Peyer's patch (tissue), 4 donors: Measurements from ENCODE around the gene RWDD1. TPM values are rescaled to one million over a fixed set of nuclear protein-coding genes. Genes with fewer than 3 reads are reported as not detected.

ENCODE experiments used
- DNase-seq, 3 donors: peaks; one replicate each; pipeline ENCODE4 v3.0.0-alpha.2; 2017 to 2019
- H3K27ac ChIP-seq, 4 donors: fragments of 200-600 bp; sonication (generic); one replicate each; pipeline ENCODE4 v1.5.1; 2016 to 2019
- H3K27me3 ChIP-seq, 2 donors: fragments of 200-600 bp; sonication (generic); one replicate each; pipeline ENCODE4 v1.5.1; 2019
- H3K36me3 ChIP-seq, 3 donors: fragments of 200-600 bp; sonication (generic); one replicate each; pipeline ENCODE4 v1.5.1; 2016 to 2019
- H3K4me1 ChIP-seq, 4 donors: fragments of 200-600 bp; sonication (generic); one replicate each; pipeline ENCODE4 v1.5.1; 2016 to 2019
- H3K4me3 ChIP-seq, 4 donors: fragments of 200-600 bp; sonication (generic); 1 replicate in 3 of 4; 2 replicates in 1 of 4; pipeline ENCODE4 v1.5.1; 2016 to 2019; ENCODE audit warnings: mild to moderate bottlenecking in 1 of 4
- H3K9me3 ChIP-seq, 4 donors: fragments of 200-600 bp; sonication (generic); one replicate each; pipeline ENCODE4 v1.5.1; 2016 to 2019; ENCODE audit warnings: mild to moderate bottlenecking in 1 of 4
- CTCF ChIP-seq, 6 experiments: fragments of 450-650 bp in 4 of 6; fragments of 200-600 bp in 2 of 6; sonication (generic) in 1 of 6; IDR thresholded peaks; one replicate each; pipeline ENCODE4 v1.5.1; 2017 to 2019; ENCODE audit warnings: antibody characterized with exemption in 6 of 6, mild to moderate bottlenecking in 3 of 6, moderate library complexity in 1 of 6
- POLR2A ChIP-seq, 2 donors: fragments of 450-650 bp; IDR thresholded peaks; one replicate each; pipeline ENCODE4 v1.5.1; 2017; ENCODE audit warnings: antibody characterized with exemption in 2 of 2, mild to moderate bottlenecking in 2 of 2, moderate library complexity in 2 of 2
- total RNA-seq, 4 donors: library from RNA; depleted of rRNA; stranded (reverse); fragments of >200 nt; gene quantifications; one replicate each; pipeline ENCODE4 v1.1.0, GENCODE V29; 2016

Gene RWDD1
- total RNA-seq, 4 donors from 2014 or later = 13.3 to 40.4 (median 22.4) TPM

DNA sequence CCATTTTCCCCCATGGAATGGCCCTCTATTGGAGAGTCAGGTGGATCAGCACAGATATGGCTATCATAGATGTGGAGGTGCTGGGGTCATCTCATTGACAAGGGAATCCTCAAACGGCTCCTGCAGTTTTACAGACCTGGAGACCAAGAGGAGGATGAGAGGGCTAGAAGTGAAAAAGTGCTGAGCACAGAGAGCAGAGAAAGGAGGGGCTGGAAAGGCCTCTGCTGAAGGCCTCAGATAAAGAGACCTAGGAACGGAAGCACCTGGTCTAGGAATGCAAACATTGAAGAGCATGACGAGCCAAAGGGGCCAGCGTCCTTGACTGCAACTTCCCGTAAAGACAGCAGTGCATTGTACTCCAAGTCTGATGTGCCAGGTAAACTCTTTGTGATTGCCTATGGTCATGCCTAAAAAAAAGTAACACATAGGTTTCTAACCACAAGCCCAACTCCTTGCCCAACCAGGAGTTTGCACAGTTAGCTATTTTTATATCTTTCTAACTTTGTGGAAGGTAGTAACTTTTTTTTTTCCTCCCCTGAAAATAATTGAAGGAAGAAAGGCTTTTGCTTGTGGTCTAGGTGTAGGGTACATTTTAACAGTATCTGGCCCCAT, 60.2 kb downstream of the RWDD1 start:
- Histone ChIP-seq H3K27me3 (no peaks in the 10 kb centered on the region), H3K36me3 (peaks cover 0 to 16% (median 0%) of the 10 kb centered on the region in 3 donors), H3K9me3 (no peaks in the 10 kb centered on the region), H3K27ac (no peak overlapping the region), H3K4me3 (no peak overlapping the region), H3K4me1 (no peaks in the 10 kb centered on the region)
- TF ChIP-seq POLR2A (IDR thresholded peaks at IDR 0.05) (no peak), CTCF (IDR thresholded peaks at IDR 0.05) (no peak)
- no peak for DNase-seq

- H3K4me3 ChIP-seq = no peak overlapping the region
- peaks cover 0 to 16% (median 0%) of the 10 kb centered on the region in 3 donors for H3K36me3 ChIP-seq
- no peak for TF ChIP-seq POLR2A (IDR thresholded peaks at IDR 0.05)
- TF ChIP-seq CTCF (IDR thresholded peaks at IDR 0.05) = no peak
- H3K4me1 ChIP-seq = no peaks in the 10 kb centered on the region
- DNase-seq = no peak
- H3K27ac ChIP-seq = no peak overlapping the region
- no peaks in the 10 kb centered on the region for H3K9me3 ChIP-seq
- no peaks in the 10 kb centered on the region for H3K27me3 ChIP-seq
These were observed 62.4 kb downstream of the RWDD1 start for GRCh38 chr6:116633685-116634084.

Other genes starting within 250 kb of the RWDD1 start
- gene DSE, start 200.6 kb upstream of the RWDD1 start, total RNA-seq = 10 to 100 TPM; 12.6 to 71.8 (median 16.2) TPM
- gene CALHM6, start 110.1 kb upstream of the RWDD1 start, total RNA-seq = 10 to 100 TPM in 1 of 4 donors, 1 to 10 TPM in 1, not detected in 2; 2.0 to 14.0 TPM
- gene CALHM5, start 59.9 kb upstream of the RWDD1 start, total RNA-seq = under 1 TPM in 3 of 4 donors, not detected in 1; 0.09 to 0.80 (median 0.53) TPM
- gene TRAPPC3L, start 25.8 kb upstream of the RWDD1 start, total RNA-seq = not detected
- gene CALHM4, start 17.8 kb upstream of the RWDD1 start, total RNA-seq = not detected
- 1 to 10 TPM in 2 of 4 donors, under 1 TPM in 2; 0.35 to 5.0 (median 1.2) TPM for gene RSPH4A, start 45.0 kb downstream of the RWDD1 start, total RNA-seq
- 10 to 100 TPM; 11.2 to 24.8 (median 14.3) TPM for gene ZUP1, start 97.3 kb downstream of the RWDD1 start, total RNA-seq
- 10 to 100 TPM in 1 of 4 donors, 1 to 10 TPM in 3; 2.8 to 15.7 (median 3.2) TPM for gene KPNA5, start 109.7 kb downstream of the RWDD1 start, total RNA-seq
- not detected for gene FAM162B, start 194.2 kb downstream of the RWDD1 start, total RNA-seq